ENCODE measurements around the gene SLCO4A1. TPM values are rescaled to one million over a fixed set of nuclear protein-coding genes. Genes with fewer than 3 reads are reported as not detected.

SLCO4A1 gene
- total and polyA plus RNA-seq, 2 of the 4 experiments (the other 2 are of a cell fraction): 0.72 to 1.1 TPM

DNA sequence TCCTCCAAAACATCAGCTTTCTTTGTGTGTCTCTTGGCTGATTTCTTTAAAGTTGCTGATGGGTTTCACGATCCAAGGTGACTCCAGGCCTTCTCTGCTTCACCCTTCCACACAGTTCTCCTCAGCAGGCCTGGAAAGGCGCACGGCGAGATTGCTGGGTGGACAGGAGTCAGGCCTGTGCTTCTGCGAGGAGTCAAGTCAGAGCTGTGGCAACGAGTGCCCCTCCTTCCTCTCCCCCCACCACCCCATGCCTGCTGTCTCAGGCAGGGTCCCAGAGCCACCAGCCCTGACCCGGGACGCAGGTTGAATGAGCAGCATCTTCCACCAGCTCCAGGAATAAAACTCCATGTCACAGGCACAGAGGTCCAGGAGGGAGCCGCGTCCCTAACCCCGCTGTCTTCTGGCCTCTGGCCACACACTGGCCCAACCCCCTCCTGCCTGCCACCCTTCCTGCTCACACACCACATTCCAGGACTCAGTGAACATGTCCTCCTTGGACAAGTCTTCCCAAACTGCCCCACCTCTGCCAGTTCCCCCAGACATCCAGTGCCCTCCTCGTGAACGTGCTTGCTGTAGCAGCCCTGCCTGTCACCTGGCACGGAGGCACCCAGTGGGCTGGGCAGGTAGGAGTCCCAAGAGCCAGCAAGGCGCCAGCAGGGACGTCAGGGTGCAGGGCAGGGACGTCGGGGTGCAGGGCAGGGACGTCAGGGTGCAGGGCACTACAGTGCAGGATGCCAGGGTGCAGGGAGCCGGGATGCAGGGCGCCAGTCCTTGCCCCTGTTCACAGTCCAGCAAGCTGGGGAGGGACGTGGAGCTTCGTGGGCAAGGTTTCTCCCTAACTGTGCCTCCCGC is 59.1 kb downstream of the SLCO4A1 start:
- H3K27me3 ChIP-seq (ENCODE audit: control insufficient read depth, insufficient read depth, low read length): peaks cover 4% of the 10 kb centered on the region; the same call in 1 of the 2 replicates
- 90% methylated on average over 15 of the region's 24 CpGs; no CpG with 5 or more reads in 1 of the 2 experiments for WGBS, 2 experiments (ENCODE audit: extremely low coverage in 2 of 2, insufficient read length in 1 of 2)
- 0 out of 2 replicates have a peak overlapping the region, but pooled peaks have one; percentile 60 for H3K4ac ChIP-seq (ENCODE audit: low read depth, low read length)
- H4K8ac ChIP-seq (ENCODE audit: low read depth in 2 of 2, low read length in 2 of 2): no peak overlapping the region; a peak in 1 of 4 replicates
- H3K27ac ChIP-seq (ENCODE audit: insufficient read depth, low read length): no peak overlapping the region
- no peak overlapping the region for H3K4me2 ChIP-seq (ENCODE audit: low read depth, low read length)
- H2BK20ac ChIP-seq (ENCODE audit: low read depth, low read length): peak overlapping the region; percentile 46; the same call in 1 of the 2 replicates
- H3K9ac ChIP-seq (ENCODE audit: low read depth, low read length): no peak overlapping the region
- no peak overlapping the region for H2AK9ac ChIP-seq (replicated peaks; ENCODE audit: low read depth, low read length, poor library complexity)
- no peak overlapping the region for H2BK5ac ChIP-seq (ENCODE audit: low read depth, low read length, poor library complexity, severe bottlenecking)
- no peak overlapping the region for H4K91ac ChIP-seq (ENCODE audit: insufficient read depth, low read depth, low read length)
- CTCF ChIA-PET: no interaction called here
- TF ChIP-seq, protein P1, sequence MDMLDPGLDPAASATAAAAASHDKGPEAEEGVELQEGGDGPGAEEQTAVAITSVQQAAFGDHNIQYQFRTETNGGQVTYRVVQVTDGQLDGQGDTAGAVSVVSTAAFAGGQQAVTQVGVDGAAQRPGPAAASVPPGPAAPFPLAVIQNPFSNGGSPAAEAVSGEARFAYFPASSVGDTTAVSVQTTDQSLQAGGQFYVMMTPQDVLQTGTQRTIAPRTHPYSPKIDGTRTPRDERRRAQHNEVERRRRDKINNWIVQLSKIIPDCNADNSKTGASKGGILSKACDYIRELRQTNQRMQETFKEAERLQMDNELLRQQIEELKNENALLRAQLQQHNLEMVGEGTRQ (IDR thresholded peaks at IDR 0.05; ENCODE audit: low read depth, low read length): no peak
- TF ChIP-seq MXI1 (IDR thresholded peaks at IDR 0.05; ENCODE audit: borderline replicate concordance, low read depth, low read length): no peak
- TF ChIP-seq, protein P2, sequence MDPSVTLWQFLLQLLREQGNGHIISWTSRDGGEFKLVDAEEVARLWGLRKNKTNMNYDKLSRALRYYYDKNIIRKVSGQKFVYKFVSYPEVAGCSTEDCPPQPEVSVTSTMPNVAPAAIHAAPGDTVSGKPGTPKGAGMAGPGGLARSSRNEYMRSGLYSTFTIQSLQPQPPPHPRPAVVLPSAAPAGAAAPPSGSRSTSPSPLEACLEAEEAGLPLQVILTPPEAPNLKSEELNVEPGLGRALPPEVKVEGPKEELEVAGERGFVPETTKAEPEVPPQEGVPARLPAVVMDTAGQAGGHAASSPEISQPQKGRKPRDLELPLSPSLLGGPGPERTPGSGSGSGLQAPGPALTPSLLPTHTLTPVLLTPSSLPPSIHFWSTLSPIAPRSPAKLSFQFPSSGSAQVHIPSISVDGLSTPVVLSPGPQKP (IDR thresholded peaks at IDR 0.05; ENCODE audit: borderline replicate concordance, low read depth, low read length): no peak
- TF ChIP-seq, protein P3, sequence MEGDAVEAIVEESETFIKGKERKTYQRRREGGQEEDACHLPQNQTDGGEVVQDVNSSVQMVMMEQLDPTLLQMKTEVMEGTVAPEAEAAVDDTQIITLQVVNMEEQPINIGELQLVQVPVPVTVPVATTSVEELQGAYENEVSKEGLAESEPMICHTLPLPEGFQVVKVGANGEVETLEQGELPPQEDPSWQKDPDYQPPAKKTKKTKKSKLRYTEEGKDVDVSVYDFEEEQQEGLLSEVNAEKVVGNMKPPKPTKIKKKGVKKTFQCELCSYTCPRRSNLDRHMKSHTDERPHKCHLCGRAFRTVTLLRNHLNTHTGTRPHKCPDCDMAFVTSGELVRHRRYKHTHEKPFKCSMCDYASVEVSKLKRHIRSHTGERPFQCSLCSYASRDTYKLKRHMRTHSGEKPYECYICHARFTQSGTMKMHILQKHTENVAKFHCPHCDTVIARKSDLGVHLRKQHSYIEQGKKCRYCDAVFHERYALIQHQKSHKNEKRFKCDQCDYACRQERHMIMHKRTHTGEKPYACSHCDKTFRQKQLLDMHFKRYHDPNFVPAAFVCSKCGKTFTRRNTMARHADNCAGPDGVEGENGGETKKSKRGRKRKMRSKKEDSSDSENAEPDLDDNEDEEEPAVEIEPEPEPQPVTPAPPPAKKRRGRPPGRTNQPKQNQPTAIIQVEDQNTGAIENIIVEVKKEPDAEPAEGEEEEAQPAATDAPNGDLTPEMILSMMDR (conservative IDR thresholded peaks at IDR 0.05; ENCODE audit: low read depth, low read length): no peak
- no peak for TF ChIP-seq CEBPB (IDR thresholded peaks at IDR 0.05; ENCODE audit: low read depth, low read length)
- dilution Hi-C loops (cut with HindIII; ENCODE audit: low sequenced_read_pairs, unreplicated experiment) (no loop called here), in situ Hi-C loops (cut with MboI; ENCODE audit: low sequenced_read_pairs) (no loop called here), intact Hi-C loops (cut with micrococcal nuclease) (no loop called here)
- peak overlapping the region; percentile 8 for H2AFZ ChIP-seq (replicated peaks; ENCODE audit: low read length, poor library complexity)
- H3K9me3 ChIP-seq (ENCODE audit: control insufficient read depth, insufficient read depth, low read length): no peaks in the 10 kb centered on the region
- H4K20me1 ChIP-seq (ENCODE audit: insufficient read depth, low read length): 0 out of 2 replicates have a peak, but pooled peaks cover 3% of the 10 kb centered on the region
- H3K18ac ChIP-seq (ENCODE audit: low read depth, low read length): no peak overlapping the region
- POLR2A ChIA-PET (ENCODE audit: unreplicated experiment): interaction anchor here (0.5 kb wide), 1 partner anchor 557 kb away, joined by 3 read pairs; no protein-coding TSS in a partner anchor
- DNase-seq: no peak
- no peak overlapping the region for H3K14ac ChIP-seq (replicated peaks; ENCODE audit: low read depth, low read length)
- H3K9me1 ChIP-seq (ENCODE audit: insufficient read depth, low read length): peaks cover 24% of the 10 kb centered on the region
- H4K5ac ChIP-seq (ENCODE audit: low read depth, low read length): no peak overlapping the region
- peaks cover 15% of the 10 kb centered on the region for H3K4me1 ChIP-seq (ENCODE audit: control insufficient read depth, insufficient read depth, low read length)
- H2BK15ac ChIP-seq (ENCODE audit: low read depth, low read length): no peak overlapping the region
- no peak overlapping the region for H3K4me3 ChIP-seq (ENCODE audit: insufficient read depth, low read depth, low read length)
- H3K56ac ChIP-seq (ENCODE audit: extremely low read depth, insufficient read depth, low read length): no peak overlapping the region
- H3K79me1 ChIP-seq (ENCODE audit: low read depth in 1 of 2, low read length in 2 of 2): no peaks in the 10 kb centered on the region
- H3K36me3 ChIP-seq (ENCODE audit: control insufficient read depth, insufficient read depth, low read length): no peaks in the 10 kb centered on the region
- no TSS peak for BruUV-seq (replicated peaks)
- H2BK120ac ChIP-seq (ENCODE audit: low read depth, low read length): peak overlapping the region; percentile 48; the same call in 1 of the 2 replicates
- ATAC-seq (ENCODE audit: low read depth): no peak
- peak overlapping the region; percentile 29 for H2AK5ac ChIP-seq (ENCODE audit: low read depth, low read length)
- no peak overlapping the region for H3K23ac ChIP-seq (ENCODE audit: low read depth, low read length)

Measured in IMR-90 (cell line).